B cell (primary cell): ENCODE measurements around the gene CUBN. TPM values are rescaled to one million over a fixed set of nuclear protein-coding genes. Genes with fewer than 3 reads are reported as not detected.

Experiments
- ATAC-seq: fragments of 200-7000 bp; cut with Tn5 transposase; one replicate; pipeline ENCODE4 v1.10.0; 2021; ENCODE audit warnings: low read depth, mild to moderate bottlenecking, moderate number of reproducible peaks, moderate library complexity
- CTCF ChIA-PET: fragments of 350-600 bp; sonication (Branson Sonifier 250); formaldehyde crosslinking; loops from one replicate; lab custom pipeline; 2021; ENCODE audit warnings: antibody characterized with exemption, inconsistent platforms; lab: Charles Lee
- POLR2A ChIA-PET: fragments of 350-600 bp; sonication (Branson Sonifier 250); formaldehyde crosslinking; loops from one replicate; lab custom pipeline; 2021; ENCODE audit warnings: antibody characterized with exemption; lab: Charles Lee
- DNase-seq: peaks from one replicate; pipeline ENCODE4 v3.0.0; 2013
- H2AFZ ChIP-seq: 2 replicates; pipeline ENCODE4 v1.6.1; 2012; ENCODE audit warnings: mild to moderate bottlenecking, low read depth, low read length; ENCODE audit not compliant: insufficient read depth, poor library complexity, severe bottlenecking
- H3K27ac ChIP-seq, 2 donors: 1 replicate in 1 of 2; 2 replicates in 1 of 2; pipeline ENCODE4 v1.5.1; 2012 to 2013; ENCODE audit warnings: low read length in 2 of 2, mild to moderate bottlenecking in 2 of 2, moderate library complexity in 1 of 2
- H3K27me3 ChIP-seq, 4 experiments: fragments of 200-600 bp in 1 of 4; sonication (generic) in 1 of 4; replicated peaks in 1 of 4; 1 replicate in 2 of 4; 2 replicates in 2 of 4; pipeline versions ENCODE4 v1.6.1 to v1.7.0; 2013 to 2016; ENCODE audit warnings: low read length in 3 of 4, mild to moderate bottlenecking in 2 of 4, mixed read lengths in 1 of 4, moderate library complexity in 1 of 4; ENCODE audit not compliant: insufficient read depth in 4 of 4, control insufficient read depth in 3 of 4; ENCODE audit errors: control extremely low read depth in 1 of 4
- H3K36me3 ChIP-seq, 2 experiments: replicated peaks in 1 of 2; 1 replicate in 1 of 2; 2 replicates in 1 of 2; pipeline versions ENCODE4 v1.6.1 to v1.7.1; 2013; ENCODE audit warnings: low read length in 1 of 2; ENCODE audit not compliant: insufficient read depth in 2 of 2, control insufficient read depth in 1 of 2; ENCODE audit errors: control extremely low read depth in 1 of 2, extremely low read depth in 1 of 2
- H3K4me1 ChIP-seq, 2 donors: fragments of 200-600 bp in 1 of 2; sonication (generic) in 1 of 2; 1 replicate in 1 of 2; 2 replicates in 1 of 2; pipeline versions ENCODE4 v1.5.1 to v1.6.1; 2013 to 2017; ENCODE audit warnings: low read length in 2 of 2; ENCODE audit not compliant: control insufficient read depth in 2 of 2, insufficient read depth in 2 of 2
- H3K4me2 ChIP-seq: replicated peaks from 2 replicates; pipeline ENCODE3; 2012; ENCODE audit warnings: mild to moderate bottlenecking, low read depth, low read length; ENCODE audit not compliant: poor library complexity, severe bottlenecking
- H3K4me3 ChIP-seq, 5 experiments: fragments of 200-600 bp in 1 of 5; sonication (generic) in 1 of 5; 1 replicate in 3 of 5; 2 replicates in 2 of 5; pipeline versions ENCODE4 v1.5.1 to v1.7.0; 2011 to 2016; ENCODE audit warnings: low read length in 4 of 5, mild to moderate bottlenecking in 4 of 5, low read depth in 2 of 5, control low read depth in 1 of 5, moderate library complexity in 1 of 5; ENCODE audit not compliant: insufficient read depth in 1 of 5; ENCODE audit errors: control extremely low read depth in 1 of 5, extremely low read depth in 1 of 5
- H3K79me2 ChIP-seq: fragments of 200-600 bp; sonication (generic); one replicate; pipeline ENCODE4 v1.6.0; 2016; ENCODE audit warnings: low read length; ENCODE audit not compliant: control insufficient read depth, insufficient read depth
- H3K9ac ChIP-seq: fragments of 200-600 bp; sonication (generic); 2 replicates; pipeline ENCODE4 v1.6.1; 2017; ENCODE audit warnings: mild to moderate bottlenecking, low read length, moderate library complexity
- H3K9me3 ChIP-seq, 3 donors: one replicate each; pipeline versions ENCODE4 v1.6.1 to v1.7.1; 2013; ENCODE audit warnings: low read length in 2 of 3; ENCODE audit not compliant: control insufficient read depth in 2 of 3, insufficient read depth in 1 of 3; ENCODE audit errors: control extremely low read depth in 1 of 3
- H4K20me1 ChIP-seq: 2 replicates; pipeline ENCODE4 v1.6.0; 2012; ENCODE audit warnings: mild to moderate bottlenecking, low read length; ENCODE audit not compliant: insufficient read depth, control insufficient read depth, poor library complexity, severe bottlenecking
- H3K27ac Mint-ChIP-seq: one replicate; pipeline ENCODE4 v1.8.0; 2021; ENCODE audit warnings: mixed read lengths
- H3K27me3 Mint-ChIP-seq: one replicate; pipeline ENCODE4 v1.8.0; 2021; ENCODE audit warnings: mixed read lengths
- H3K4me1 Mint-ChIP-seq: one replicate; pipeline ENCODE4 v1.8.0; 2021; ENCODE audit warnings: mixed read lengths
- H3K4me3 Mint-ChIP-seq: one replicate; pipeline ENCODE4 v1.8.0; 2021; ENCODE audit warnings: mixed read lengths
- H3K9me3 Mint-ChIP-seq: one replicate; pipeline ENCODE4 v1.8.0; 2022; ENCODE audit warnings: mixed read lengths; ENCODE audit not compliant: insufficient read depth
- EZH2 ChIP-seq: IDR thresholded peaks from 2 replicates; pipeline ENCODE4 v1.6.1; 2012; ENCODE audit warnings: borderline replicate concordance, low read depth, mild to moderate bottlenecking, moderate library complexity, low read length; ENCODE audit not compliant: insufficient read depth, poor library complexity, severe bottlenecking
- WGBS: methylation state at CpG from one replicate; pipeline ENCODE4 v1.1.5; 2013; ENCODE audit warnings: missing lambda C conversion rate; ENCODE audit not compliant: insufficient coverage; 5-methylcytosine and 5-hydroxymethylcytosine counted together
- intact Hi-C: fragments of 100-400 bp; cut with micrococcal nuclease; formaldehyde crosslinking; loops from one replicate; pipeline ENCODE4 v1.10.0; 2022
- polyA plus RNA-seq: library from polyadenylated mRNA; depleted of rRNA; stranded (reverse); fragments of >200 nt; gene quantifications from 2 replicates; pipeline ENCODE4 v1.2.3, GENCODE V29; 2012
- total RNA-seq, 2 donors: library from RNA; stranded (reverse); fragments of 120-200 nt in 1 of 2; gene quantifications; 1 replicate in 1 of 2; 2 replicates in 1 of 2; pipeline versions ENCODE4 v1.2.3 to v1.2.4, GENCODE V29; 2013 to 2022
- TF ChIP-seq, protein P1 (sequence below): fragments of 200-600 bp; IDR thresholded peaks from one replicate; pipeline ENCODE4 v1.8.0; 2022; ENCODE audit warnings: antibody characterized with exemption, mild to moderate bottlenecking

The CUBN gene
- total and polyA plus RNA-seq, 2 donors (not counting 1 experiment from before 2014, with no cell fraction given): 4.2 to 5.7 TPM

DNA sequence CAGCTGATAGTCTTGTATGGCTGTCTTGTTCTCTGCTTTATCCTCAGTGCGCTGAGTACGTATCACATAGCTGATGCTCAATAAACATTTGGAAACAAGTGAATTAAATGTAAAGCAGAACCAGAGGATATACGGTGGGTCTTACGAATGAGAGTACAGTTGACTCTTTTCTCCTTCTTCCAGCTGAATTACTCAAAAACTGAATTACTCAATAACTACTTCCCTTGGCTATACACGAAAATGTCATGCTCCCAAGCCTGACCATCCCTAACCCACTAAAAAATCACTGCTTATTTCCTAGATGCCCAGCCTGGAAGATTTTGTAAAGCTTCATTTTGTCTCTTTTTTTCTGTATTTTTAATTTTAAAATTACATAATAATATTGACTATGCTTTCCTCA is 309.2 kb downstream of the CUBN start:
- peaks cover 13 to 15% of the 10 kb centered on the region in 2 donors for H3K4me1 ChIP-seq
- H3K27me3 ChIP-seq: peaks cover 0 to 2% (median 0%) of the 10 kb centered on the region in 4 experiments
- Mint-ChIP-seq H3K4me1 (peaks cover 21% of the 10 kb centered on the region), H3K4me3 (no peak overlapping the region), H3K27me3 (peaks cover 5% of the 10 kb centered on the region), H3K9me3 (peaks cover 8% of the 10 kb centered on the region), H3K27ac (no peak overlapping the region)
- H3K4me3 ChIP-seq: no peak overlapping the region
- no peak for DNase-seq
- ChIA-PET POLR2A (no interaction called here), CTCF (interaction anchor here (1.0 to 1.6 kb wide), 3 partner anchors 42 to 438 kb away, joined by 3 to 6 read pairs (median 4); no protein-coding TSS in a partner anchor)
- H3K79me2 ChIP-seq: peaks cover 18% of the 10 kb centered on the region
- H3K27ac ChIP-seq: no peak overlapping the region
- H3K36me3 ChIP-seq: no peaks in the 10 kb centered on the region
- intact Hi-C loops: no loop called here
- ATAC-seq: no peak
- H4K20me1 ChIP-seq: no peaks in the 10 kb centered on the region
- H2AFZ ChIP-seq: no peak overlapping the region
- no peak overlapping the region for H3K9ac ChIP-seq
- no peak overlapping the region for H3K4me2 ChIP-seq
- peaks cover 0 to 19% (median 15%) of the 10 kb centered on the region in 3 donors for H3K9me3 ChIP-seq
- TF ChIP-seq EZH2: no peak
- WGBS: 100% methylated on average over 1 of the region's 5 CpGs

DNA sequence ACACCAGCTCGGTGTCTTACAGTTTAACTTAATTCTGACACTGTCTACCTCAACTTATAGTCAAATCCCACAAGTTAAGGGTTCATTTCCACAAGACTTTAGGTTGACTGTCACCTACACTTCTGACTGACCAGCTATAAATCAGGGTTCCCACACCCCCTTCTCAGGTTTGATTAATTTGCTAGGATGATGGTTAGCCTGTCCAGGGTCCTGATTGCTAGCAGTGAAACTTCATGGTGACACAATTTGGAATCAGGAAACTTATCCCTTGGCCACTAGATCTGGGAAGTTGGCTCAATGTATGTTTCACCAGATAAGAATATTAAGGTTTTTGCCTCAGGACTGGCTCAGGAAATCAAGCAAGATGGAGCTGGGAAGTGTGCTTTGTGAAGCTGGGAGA is 309.6 kb downstream of the CUBN start:
- Histone ChIP-seq H3K79me2 (peaks cover 22% of the 10 kb centered on the region), H3K4me3 (no peak overlapping the region), H3K27ac (no peak overlapping the region), H3K27me3 (peaks cover 0 to 2% (median 0%) of the 10 kb centered on the region in 4 experiments), H2AFZ (no peak overlapping the region), H3K4me2 (no peak overlapping the region), H4K20me1 (no peaks in the 10 kb centered on the region), H3K4me1 (peaks cover 13 to 15% of the 10 kb centered on the region in 2 donors), H3K36me3 (no peaks in the 10 kb centered on the region), H3K9ac (no peak overlapping the region), H3K9me3 (peaks cover 0 to 19% (median 15%) of the 10 kb centered on the region in 3 donors)
- Mint-ChIP-seq H3K4me1 (peaks cover 24% of the 10 kb centered on the region), H3K4me3 (no peak overlapping the region), H3K27me3 (peaks cover 5% of the 10 kb centered on the region), H3K27ac (no peak overlapping the region), H3K9me3 (peaks cover 8% of the 10 kb centered on the region)
- intact Hi-C loops: no loop called here
- ATAC-seq (no peak), DNase-seq (no peak)
- ChIA-PET CTCF (interaction anchor here (0.9 to 1.6 kb wide), 4 partner anchors 8 to 438 kb away, joined by 3 to 6 read pairs (median 4); no protein-coding TSS in a partner anchor), POLR2A (no interaction called here)
- TF ChIP-seq EZH2: no peak
- TF ChIP-seq, protein P1, sequence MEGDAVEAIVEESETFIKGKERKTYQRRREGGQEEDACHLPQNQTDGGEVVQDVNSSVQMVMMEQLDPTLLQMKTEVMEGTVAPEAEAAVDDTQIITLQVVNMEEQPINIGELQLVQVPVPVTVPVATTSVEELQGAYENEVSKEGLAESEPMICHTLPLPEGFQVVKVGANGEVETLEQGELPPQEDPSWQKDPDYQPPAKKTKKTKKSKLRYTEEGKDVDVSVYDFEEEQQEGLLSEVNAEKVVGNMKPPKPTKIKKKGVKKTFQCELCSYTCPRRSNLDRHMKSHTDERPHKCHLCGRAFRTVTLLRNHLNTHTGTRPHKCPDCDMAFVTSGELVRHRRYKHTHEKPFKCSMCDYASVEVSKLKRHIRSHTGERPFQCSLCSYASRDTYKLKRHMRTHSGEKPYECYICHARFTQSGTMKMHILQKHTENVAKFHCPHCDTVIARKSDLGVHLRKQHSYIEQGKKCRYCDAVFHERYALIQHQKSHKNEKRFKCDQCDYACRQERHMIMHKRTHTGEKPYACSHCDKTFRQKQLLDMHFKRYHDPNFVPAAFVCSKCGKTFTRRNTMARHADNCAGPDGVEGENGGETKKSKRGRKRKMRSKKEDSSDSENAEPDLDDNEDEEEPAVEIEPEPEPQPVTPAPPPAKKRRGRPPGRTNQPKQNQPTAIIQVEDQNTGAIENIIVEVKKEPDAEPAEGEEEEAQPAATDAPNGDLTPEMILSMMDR: no peak
- 83% methylated on average over 1 of the region's 1 CpG for WGBS
